Pancreas (tissue), 10 donors: Measurements from ENCODE around the gene PCK1. TPM values are rescaled to one million over a fixed set of nuclear protein-coding genes. Genes with fewer than 3 reads are reported as not detected.

ENCODE experiments used
- ATAC-seq, 4 donors: fragments of 200-7000 bp; cut with Tn5 transposase; one replicate each; pipeline versions ENCODE4 v1.8.0 to v1.9.1; 2020; ENCODE audit warnings: mild to moderate bottlenecking in 4 of 4, moderate library complexity in 4 of 4
- DNase-seq, 6 donors: peaks; one replicate each; pipeline ENCODE4 v3.0.0-alpha.2; 2020
- FAIRE-seq: peaks from 2 replicates; lab custom pipeline; 2012; peaks lifted over from hg19 to GRCh38; lab: Jason Lieb, UNC
- H3K27ac ChIP-seq, 4 donors: fragments of 200-600 bp; sonication (generic); 1 replicate in 3 of 4; 2 replicates in 1 of 4; pipeline versions ENCODE4 v1.5.0 to v1.8.0; 2020
- H3K27me3 ChIP-seq, 4 donors: fragments of 200-600 bp; one replicate each; pipeline ENCODE4 v1.8.0; 2021
- H3K36me3 ChIP-seq, 3 donors: fragments of 200-600 bp; sonication (generic) in 1 of 3; one replicate each; pipeline versions ENCODE4 v1.5.0 to v1.8.0; 2020 to 2021
- H3K4me1 ChIP-seq, 3 donors: fragments of 200-600 bp; one replicate each; pipeline ENCODE4 v1.8.0; 2021
- H3K4me3 ChIP-seq, 4 donors: fragments of 200-600 bp; sonication (generic) in 2 of 4; one replicate each; pipeline versions ENCODE4 v1.5.0 to v1.8.0; 2020 to 2021
- H3K9me3 ChIP-seq, 4 donors: fragments of 200-600 bp; one replicate each; pipeline ENCODE4 v1.8.0; 2021
- WGBS, 2 donors: extraction: QIAGEN DNeasy Blood & Tissue Kit; methylation state at CpG; one replicate each; pipeline ENCODE4 v1.1.7; 2013; 5-methylcytosine and 5-hydroxymethylcytosine counted together
- intact Hi-C, 3 donors: fragments of 100-400 bp; cut with DNase I; formaldehyde crosslinking; loops; one replicate each; pipeline versions ENCODE4 v1.11.1 to v1.14.2; 2022
- polyA plus RNA-seq, 2 donors: library from polyadenylated mRNA; stranded (reverse); fragments of 200-250 nt; gene quantifications; one replicate each; pipeline ENCODE4 v1.2.3, GENCODE V29; 2013
- total RNA-seq, 6 donors: library from RNA; stranded (reverse); fragmentation: NEBNext Ultra II Directional in 4 of 6; extraction: Animal tissue kit (Norgen Biotek cat#: 25700) in 4 of 6; gene quantifications; one replicate each; pipeline versions ENCODE4 v1.2.1 to v1.2.4, GENCODE V29; 2021 to 2023
- TF ChIP-seq, protein P1 (sequence below), 4 donors: fragments of 200-600 bp; sonication (generic) in 3 of 4; IDR thresholded peaks; one replicate each; pipeline versions ENCODE4 v1.5.0 to v1.8.0; 2021; ENCODE audit warnings: antibody characterized with exemption in 4 of 4
- donor health status: healthy with polysubstance abuse.
- donor health status: DM: no; HTN: no; CAD: no; lungs with moderate emphysema.
- donor health status: DM: no; HTN: no; CAD: no.
- donor health status: control.
- donor health status: control.
- donor health status: Bipolar disorder and iron deficiency.
- donor health status: DM: yes; HTN: yes; CAD: no.
- donor health status: DM: no; HTN: no; CAD: no.
- donor health status: DM: no; HTN: no; CAD: no.
- donor health status: DM: yes; HTN: yes; CAD: no.

PCK1 gene
- total and polyA plus RNA-seq, 8 donors: 0.12 to 2.5 (median 0.47) TPM

DNA sequence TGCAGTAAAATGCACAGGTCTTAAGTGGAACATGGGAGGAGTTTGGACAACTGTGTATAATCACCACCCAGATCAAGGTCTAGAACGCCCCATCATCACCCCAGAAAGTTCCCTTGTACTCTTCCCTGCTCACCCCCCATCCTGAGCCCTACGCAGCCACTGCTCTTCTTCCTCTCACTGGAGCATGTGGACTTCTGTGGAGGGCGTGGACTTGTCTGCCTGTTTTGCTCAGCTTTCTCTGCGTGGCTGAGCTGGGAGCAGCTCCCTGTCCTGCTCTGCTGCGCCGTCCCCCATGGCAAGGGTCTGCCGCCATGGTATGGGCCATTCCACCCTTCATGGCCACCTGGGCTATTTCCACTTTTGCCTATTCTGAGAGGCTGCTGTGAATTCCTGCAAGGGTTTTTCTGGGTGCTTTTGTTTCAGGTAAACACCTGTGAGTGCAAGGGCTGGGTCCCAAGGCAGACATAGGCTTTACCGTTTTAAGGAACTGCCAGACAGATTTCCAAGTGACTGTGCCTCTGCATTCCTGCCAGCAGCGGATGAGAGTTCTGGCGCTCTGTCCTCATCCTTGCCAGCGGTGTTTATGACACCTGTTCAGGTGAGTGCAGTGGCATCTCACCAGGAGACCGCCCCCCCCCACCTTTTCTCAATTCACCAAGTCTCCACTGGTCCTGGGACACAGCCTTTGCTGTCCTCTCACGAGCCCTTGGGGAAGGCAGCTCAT, 19.7 kb downstream of the PCK1 start:
- Histone ChIP-seq H3K4me1 (no peaks in the 10 kb centered on the region), H3K9me3 (no peaks in the 10 kb centered on the region), H3K27me3 (peaks cover 0 to 5% (median 0%) of the 10 kb centered on the region in 4 donors), H3K36me3 (no peaks in the 10 kb centered on the region), H3K4me3 (no peak overlapping the region), H3K27ac (no peak overlapping the region)
- TF ChIP-seq, protein P1, sequence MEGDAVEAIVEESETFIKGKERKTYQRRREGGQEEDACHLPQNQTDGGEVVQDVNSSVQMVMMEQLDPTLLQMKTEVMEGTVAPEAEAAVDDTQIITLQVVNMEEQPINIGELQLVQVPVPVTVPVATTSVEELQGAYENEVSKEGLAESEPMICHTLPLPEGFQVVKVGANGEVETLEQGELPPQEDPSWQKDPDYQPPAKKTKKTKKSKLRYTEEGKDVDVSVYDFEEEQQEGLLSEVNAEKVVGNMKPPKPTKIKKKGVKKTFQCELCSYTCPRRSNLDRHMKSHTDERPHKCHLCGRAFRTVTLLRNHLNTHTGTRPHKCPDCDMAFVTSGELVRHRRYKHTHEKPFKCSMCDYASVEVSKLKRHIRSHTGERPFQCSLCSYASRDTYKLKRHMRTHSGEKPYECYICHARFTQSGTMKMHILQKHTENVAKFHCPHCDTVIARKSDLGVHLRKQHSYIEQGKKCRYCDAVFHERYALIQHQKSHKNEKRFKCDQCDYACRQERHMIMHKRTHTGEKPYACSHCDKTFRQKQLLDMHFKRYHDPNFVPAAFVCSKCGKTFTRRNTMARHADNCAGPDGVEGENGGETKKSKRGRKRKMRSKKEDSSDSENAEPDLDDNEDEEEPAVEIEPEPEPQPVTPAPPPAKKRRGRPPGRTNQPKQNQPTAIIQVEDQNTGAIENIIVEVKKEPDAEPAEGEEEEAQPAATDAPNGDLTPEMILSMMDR (IDR thresholded peaks at IDR 0.05): no peak
- DNase-seq: no peak
- ATAC-seq: no peak
- no peak for FAIRE-seq
- intact Hi-C loops: loop anchor here in 2 of 3 donors (10.0 kb wide), 2 partner anchors 56 to 206 kb away; partner anchors contain the start of gene CTCFL (in 1 of the 2)
- WGBS, 2 donors: 64 to 69% methylated on average over 13 of the region's 13 CpGs

DNA sequence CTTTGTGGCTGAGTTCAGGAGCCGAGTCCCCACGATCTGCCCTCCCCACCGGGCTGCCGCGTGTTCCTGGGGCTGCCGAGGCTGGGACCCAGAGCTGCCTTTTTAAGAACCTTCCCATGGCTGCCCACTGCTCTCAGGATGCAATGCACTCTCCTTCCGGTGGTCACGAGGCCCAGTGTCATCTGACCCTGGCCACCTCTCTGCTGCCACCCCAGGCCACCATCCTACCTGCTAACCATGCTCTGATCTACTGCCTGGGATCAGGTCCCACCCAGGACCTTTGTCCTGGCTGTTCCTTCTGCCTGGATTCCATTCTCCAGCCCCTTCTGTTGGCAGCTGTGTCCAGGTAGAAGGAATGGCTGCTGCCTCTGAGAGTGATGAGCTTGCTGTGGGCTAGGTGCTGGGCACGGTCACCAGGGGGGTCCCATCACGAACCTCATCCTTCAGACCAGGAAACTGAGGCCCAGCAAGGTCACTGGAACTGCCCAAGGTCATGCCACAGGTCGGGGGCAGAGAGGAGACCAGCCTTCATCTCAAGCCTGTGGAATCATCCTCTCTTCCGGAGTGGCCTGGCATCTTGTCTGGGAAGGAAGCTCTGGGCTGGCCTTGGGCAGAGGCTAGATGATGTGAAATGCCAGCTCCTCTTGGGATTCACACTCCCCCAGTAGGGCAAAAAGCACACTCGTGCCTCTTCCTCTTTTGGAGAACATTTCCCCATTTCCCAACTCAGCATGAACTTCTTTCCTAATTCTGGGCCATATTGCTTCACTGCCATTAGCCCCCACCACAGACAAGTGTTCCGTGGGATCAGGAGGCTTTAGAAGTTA, 20.5 kb downstream of the PCK1 start:
- DNase-seq (no peak), FAIRE-seq (no peak), ATAC-seq (peak in 3 of 4 donors; percentile 18 to 48 (median 31))
- Histone ChIP-seq H3K27ac (no peak overlapping the region), H3K9me3 (no peaks in the 10 kb centered on the region), H3K27me3 (peaks cover 0 to 5% (median 0%) of the 10 kb centered on the region in 4 donors), H3K36me3 (no peaks in the 10 kb centered on the region), H3K4me1 (no peaks in the 10 kb centered on the region), H3K4me3 (no peak overlapping the region)
- 52 to 56% methylated on average over 14 of the region's 14 CpGs for WGBS, 2 donors
- intact Hi-C loops: loop anchor here in 2 of 3 donors (10.0 kb wide), 2 partner anchors 57 to 207 kb away; partner anchors contain the start of gene CTCFL (in 1 of the 2)
- TF ChIP-seq, protein P1 (IDR thresholded peaks at IDR 0.05): no peak

DNA sequence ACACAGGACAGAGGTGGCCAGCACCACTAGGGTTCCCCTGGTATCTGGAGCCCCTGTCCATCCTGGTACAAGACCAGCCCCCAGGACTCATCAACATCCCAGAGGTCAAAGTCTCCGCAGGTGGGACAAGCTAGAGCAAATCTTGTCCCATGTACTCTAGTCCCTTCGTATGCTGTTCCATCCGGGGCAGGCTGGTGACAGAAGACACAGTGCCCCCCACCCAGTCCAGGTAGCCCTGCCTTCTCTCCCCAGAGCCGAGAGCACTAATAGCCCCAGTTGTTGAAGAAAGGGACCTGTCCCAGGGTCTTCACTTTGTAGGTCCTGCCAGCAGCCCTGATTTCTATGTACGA, 21.1 kb downstream of the PCK1 start:
- 53 to 64% methylated on average over 5 of the region's 5 CpGs for WGBS, 2 donors
- no peak for ATAC-seq

DNA sequence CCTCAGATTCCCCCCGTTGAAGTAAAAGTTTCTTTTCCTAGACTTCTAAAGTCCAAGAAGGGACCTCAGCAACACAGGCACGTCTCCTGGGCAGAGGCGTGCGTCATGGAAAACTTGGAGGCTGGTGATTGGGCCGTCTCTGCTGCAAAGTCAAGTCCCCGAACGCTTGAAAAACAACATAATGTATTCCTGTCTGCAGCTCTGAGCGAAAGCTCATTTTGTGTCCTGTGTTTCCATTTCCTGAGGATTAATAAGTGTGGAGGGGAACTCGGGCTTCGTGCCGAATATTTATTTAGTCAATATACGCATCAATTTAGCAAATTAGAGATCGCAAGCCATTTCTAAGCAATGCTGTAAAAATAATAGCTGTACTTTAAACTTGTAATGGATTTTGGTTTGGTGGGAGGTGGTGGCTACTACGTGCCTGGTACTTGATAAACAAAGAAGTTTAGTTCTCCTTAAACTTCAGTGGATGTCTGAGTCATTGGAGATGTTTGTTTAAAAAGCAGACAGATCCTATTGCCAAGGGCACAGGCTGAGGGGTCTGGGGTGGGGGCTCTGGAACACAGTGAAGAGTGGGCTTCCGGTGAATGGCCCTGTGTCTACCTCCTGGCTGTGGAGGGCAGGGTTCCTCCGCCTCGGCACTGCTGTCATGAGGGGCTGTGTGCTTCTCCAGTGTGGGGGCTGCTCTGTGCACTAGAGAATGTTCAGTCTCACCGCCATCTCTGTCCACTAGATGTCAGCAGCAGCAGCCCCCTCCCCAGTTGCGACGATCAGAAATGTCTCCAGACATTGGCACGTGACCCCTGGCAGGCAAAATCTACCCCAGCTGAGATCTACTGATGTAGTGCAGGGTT, 21.8 kb downstream of the PCK1 start:
- Histone ChIP-seq H3K27me3 (peaks cover 0 to 5% (median 0%) of the 10 kb centered on the region in 4 donors), H3K4me1 (no peaks in the 10 kb centered on the region), H3K4me3 (no peak overlapping the region), H3K36me3 (no peaks in the 10 kb centered on the region), H3K9me3 (no peaks in the 10 kb centered on the region), H3K27ac (peak overlapping the region in 1 of 4 donors; percentile 52)
- intact Hi-C loops: loop anchor here in 2 of 3 donors (10.0 kb wide), 2 partner anchors 58 to 208 kb away; partner anchors contain the start of gene CTCFL (in 1 of the 2)
- WGBS, 2 donors: 13 to 16% methylated on average over 21 of the region's 21 CpGs
- FAIRE-seq (no peak), ATAC-seq (peak; percentile 40 to 80 (median 74)), DNase-seq (no peak)
- TF ChIP-seq, protein P1 (IDR thresholded peaks at IDR 0.05): no peak

More for the DNA sequence above, 21.1 kb downstream of the PCK1 start:
- H3K9me3 ChIP-seq: no peaks in the 10 kb centered on the region
- peak overlapping the region in 1 of 4 donors; percentile 52 for H3K27ac ChIP-seq
- H3K4me1 ChIP-seq: no peaks in the 10 kb centered on the region
- no peak overlapping the region for H3K4me3 ChIP-seq
- DNase-seq (no peak), FAIRE-seq (no peak)
- intact Hi-C loops: loop anchor here in 2 of 3 donors (10.0 kb wide), 2 partner anchors 57 to 207 kb away; partner anchors contain the start of gene CTCFL (in 1 of the 2)
- H3K36me3 ChIP-seq: no peaks in the 10 kb centered on the region
- TF ChIP-seq, protein P1 (IDR thresholded peaks at IDR 0.05): no peak
- peaks cover 0 to 5% (median 0%) of the 10 kb centered on the region in 4 donors for H3K27me3 ChIP-seq
